CD4-positive, alpha-beta memory T cell (primary cell): ENCODE measurements around the gene AP1M1. TPM values are rescaled to one million over a fixed set of nuclear protein-coding genes. Genes with fewer than 3 reads are reported as not detected.
A peak's percentile ranks its signal among the peaks of the same experiment; 100 is the strongest.

Experiments
- CTCF ChIA-PET: fragments of 350-600 bp; sonication (Branson Sonifier 250); formaldehyde crosslinking; loops from one replicate; lab custom pipeline; 2021; ENCODE audit warnings: inconsistent platforms; ENCODE audit not compliant: partially characterized antibody; lab: Charles Lee
- POLR2A ChIA-PET: fragments of 350-600 bp; sonication (Branson Sonifier 250); formaldehyde crosslinking; loops from one replicate; lab custom pipeline; 2021; ENCODE audit not compliant: partially characterized antibody; lab: Charles Lee
- DNase-seq, 5 donors: peaks; one replicate each; pipeline versions ENCODE4 v3.0.0 to v3.0.0-alpha.2; 2020 to 2022; ENCODE audit warnings: mixed read lengths in 1 of 5
- H3K27ac ChIP-seq: one replicate; pipeline ENCODE4 v1.7.0; 2013; ENCODE audit warnings: low read depth, low read length
- H3K27me3 ChIP-seq: 2 replicates; pipeline ENCODE4 v1.7.0; 2013; ENCODE audit warnings: mild to moderate bottlenecking, low read length, moderate library complexity; ENCODE audit not compliant: insufficient read depth
- H3K36me3 ChIP-seq: 2 replicates; pipeline ENCODE4 v1.7.0; 2013; ENCODE audit warnings: mild to moderate bottlenecking, low read length, moderate library complexity; ENCODE audit not compliant: insufficient read depth
- H3K4me1 ChIP-seq: 2 replicates; pipeline ENCODE4 v1.7.0; 2013; ENCODE audit warnings: mild to moderate bottlenecking, low read length, moderate library complexity; ENCODE audit not compliant: insufficient read depth
- H3K4me3 ChIP-seq, 2 donors: one replicate each; pipeline ENCODE4 v1.7.0; 2013; ENCODE audit warnings: low read length in 2 of 2, mild to moderate bottlenecking in 1 of 2
- H3K9me3 ChIP-seq, 2 donors: one replicate each; pipeline ENCODE4 v1.7.0; 2013; ENCODE audit warnings: low read length in 2 of 2, control low read depth in 1 of 2; ENCODE audit not compliant: control insufficient read depth in 1 of 2
- H3K27ac Mint-ChIP-seq, 7 donors: one replicate each; pipeline ENCODE4 v1.8.0; 2020 to 2021; ENCODE audit warnings: mixed read lengths in 7 of 7, mild to moderate bottlenecking in 6 of 7, inconsistent platforms in 3 of 7, moderate library complexity in 3 of 7
- H3K27me3 Mint-ChIP-seq, 2 donors: one replicate each; pipeline ENCODE4 v1.8.0; 2020 to 2021; ENCODE audit warnings: mixed read lengths in 2 of 2
- H3K36me3 Mint-ChIP-seq, 2 donors: one replicate each; pipeline ENCODE4 v1.8.0; 2020 to 2021; ENCODE audit warnings: mixed read lengths in 2 of 2, inconsistent platforms in 1 of 2, mild to moderate bottlenecking in 1 of 2
- H3K4me1 Mint-ChIP-seq, 4 donors: one replicate each; pipeline ENCODE4 v1.8.0; 2020 to 2021; ENCODE audit warnings: mixed read lengths in 4 of 4, mild to moderate bottlenecking in 1 of 4
- H3K4me3 Mint-ChIP-seq, 8 donors: one replicate each; pipeline ENCODE4 v1.8.0; 2020 to 2021; ENCODE audit warnings: mixed read lengths in 8 of 8, mild to moderate bottlenecking in 7 of 8, moderate library complexity in 6 of 8, inconsistent platforms in 3 of 8
- H3K9me3 Mint-ChIP-seq, 8 donors: one replicate each; pipeline ENCODE4 v1.8.0; 2020 to 2021; ENCODE audit warnings: mixed read lengths in 8 of 8, mild to moderate bottlenecking in 5 of 8, inconsistent platforms in 3 of 8, moderate library complexity in 1 of 8
- intact Hi-C: fragments of 100-400 bp; cut with micrococcal nuclease; formaldehyde crosslinking; loops from one replicate; pipeline ENCODE4 v1.15.1; 2023
- polyA plus RNA-seq, 2 donors: library from polyadenylated mRNA; unstranded; fragments of 300-500 nt; fragmentation: Illumina TruSeq; gene quantifications; one replicate each; pipeline ENCODE4 v1.2.3, GENCODE V29; 2021
- total RNA-seq, 2 experiments: library from RNA; stranded (reverse); gene quantifications; one replicate each; pipeline ENCODE4 v1.2.3, GENCODE V29; 2021

The AP1M1 gene
- total and polyA plus RNA-seq, 4 experiments from 2014 or later = 107 to 147 (median 117) TPM

- Mint-ChIP-seq H3K27me3 (no peaks in the 10 kb centered on the region), H3K4me3 (peak overlapping the region in 1 of 8 donors; percentile 46), H3K9me3 (no peaks in the 10 kb centered on the region), H3K36me3 (peaks cover 52 to 74% of the 10 kb centered on the region in 2 donors), H3K27ac (peak overlapping the region in 5 of 7 donors; percentile 11 to 88 (median 75)), H3K4me1 (peaks cover 16 to 49% (median 27%) of the 10 kb centered on the region in 4 donors)
- no peaks in the 10 kb centered on the region for H3K9me3 ChIP-seq
- no peak overlapping the region for H3K4me3 ChIP-seq
- ChIA-PET CTCF (no interaction called here), POLR2A (interaction anchor here (1.1 to 1.8 kb wide), 2 partner anchors 9 to 117 kb away, joined by 3 to 5 read pairs; partner anchors contain the start of genes AP1M1 and KLF2)
- peaks cover 49% of the 10 kb centered on the region for H3K36me3 ChIP-seq
- no peak for DNase-seq
- H3K27me3 ChIP-seq = no peaks in the 10 kb centered on the region
- H3K4me1 ChIP-seq = peaks cover 15% of the 10 kb centered on the region
- H3K27ac ChIP-seq = no peak overlapping the region
- intact Hi-C loops = no loop called here
Measured at GRCh38 chr19:16207063-16207462, 9.4 kb downstream of the AP1M1 start.

- peaks cover 21 to 49% (median 28%) of the 10 kb centered on the region in 4 donors for H3K4me1 Mint-ChIP-seq
- H3K27ac ChIP-seq = no peak overlapping the region
- CTCF ChIA-PET = no interaction called here
- no peak overlapping the region for H3K4me3 ChIP-seq
- H3K27ac Mint-ChIP-seq = peak overlapping the region in 4 of 7 donors; percentile 42 to 86 (median 52)
- no peaks in the 10 kb centered on the region for H3K27me3 Mint-ChIP-seq
- H3K4me1 ChIP-seq = peaks cover 20% of the 10 kb centered on the region
- H3K27me3 ChIP-seq = no peaks in the 10 kb centered on the region
- H3K36me3 ChIP-seq = peaks cover 49% of the 10 kb centered on the region
- no peaks in the 10 kb centered on the region for H3K9me3 Mint-ChIP-seq
- DNase-seq = no peak
- H3K9me3 ChIP-seq = no peaks in the 10 kb centered on the region
- peak overlapping the region in 1 of 8 donors; percentile 57 for H3K4me3 Mint-ChIP-seq
- H3K36me3 Mint-ChIP-seq = peaks cover 53 to 75% of the 10 kb centered on the region in 2 donors
- POLR2A ChIA-PET = interaction anchor here (1.8 kb wide), 1 partner anchor 10 kb away, joined by 5 read pairs; the partner anchor contains the start of gene AP1M1
- intact Hi-C loops = no loop called here
Measured at GRCh38 chr19:16207490-16208025, 9.8 kb downstream of the AP1M1 start.

- peaks cover 23% of the 10 kb centered on the region for H3K4me1 ChIP-seq
- Mint-ChIP-seq H3K4me3 (peak overlapping the region in 2 of 8 donors; percentile 32 to 57), H3K9me3 (no peaks in the 10 kb centered on the region), H3K27ac (peak overlapping the region; percentile 35 to 86 (median 56)), H3K4me1 (peaks cover 22 to 51% (median 31%) of the 10 kb centered on the region in 4 donors), H3K27me3 (no peaks in the 10 kb centered on the region), H3K36me3 (peaks cover 47 to 76% of the 10 kb centered on the region in 2 donors)
- ChIA-PET POLR2A (interaction anchor here (1.8 kb wide), 1 partner anchor 10 kb away, joined by 5 read pairs; the partner anchor contains the start of gene AP1M1), CTCF (no interaction called here)
- H3K27me3 ChIP-seq = no peaks in the 10 kb centered on the region
- H3K9me3 ChIP-seq = no peaks in the 10 kb centered on the region
- DNase-seq = no peak
- H3K4me3 ChIP-seq = no peak overlapping the region
- intact Hi-C loops = no loop called here
- peaks cover 44% of the 10 kb centered on the region for H3K36me3 ChIP-seq
- H3K27ac ChIP-seq = no peak overlapping the region
Measured at GRCh38 chr19:16208064-16208759, 10.5 kb downstream of the AP1M1 start.

GRCh38 chr19:16208847-16209665 lies 11.3 kb downstream of the AP1M1 start:
- Mint-ChIP-seq H3K27me3 (no peaks in the 10 kb centered on the region), H3K27ac (peak overlapping the region in 2 of 7 donors; percentile 24 to 35), H3K36me3 (peaks cover 44 to 71% of the 10 kb centered on the region in 2 donors), H3K4me3 (no peak overlapping the region), H3K4me1 (peaks cover 25 to 59% (median 36%) of the 10 kb centered on the region in 4 donors), H3K9me3 (no peaks in the 10 kb centered on the region)
- Histone ChIP-seq H3K4me3 (no peak overlapping the region), H3K27me3 (no peaks in the 10 kb centered on the region), H3K36me3 (peaks cover 38% of the 10 kb centered on the region), H3K27ac (no peak overlapping the region), H3K4me1 (peaks cover 23% of the 10 kb centered on the region), H3K9me3 (no peaks in the 10 kb centered on the region)
- no peak for DNase-seq
- POLR2A ChIA-PET = interaction anchor here (1.8 kb wide), 1 partner anchor 11 kb away, joined by 5 read pairs; the partner anchor contains the start of gene AP1M1
- intact Hi-C loops = no loop called here
- CTCF ChIA-PET = interaction anchor here (0.5 kb wide), 1 partner anchor 34 kb away, joined by 3 read pairs; no protein-coding TSS in a partner anchor

- CTCF ChIA-PET = no interaction called here
Measured at GRCh38 chr19:16210168-16210567, 12.5 kb downstream of the AP1M1 start.

GRCh38 chr19:16213076-16213475 lies 15.4 kb downstream of the AP1M1 start:
- no peak overlapping the region for H3K4me3 ChIP-seq
- peak overlapping the region in 4 of 8 donors; percentile 12 to 60 (median 31) for H3K4me3 Mint-ChIP-seq
- POLR2A ChIA-PET = no interaction called here
- H3K27ac Mint-ChIP-seq = peak overlapping the region in 6 of 7 donors; percentile 28 to 86 (median 68)
- H3K36me3 Mint-ChIP-seq = peaks cover 57 to 79% of the 10 kb centered on the region in 2 donors
- no peaks in the 10 kb centered on the region for H3K27me3 ChIP-seq
- intact Hi-C loops = no loop called here
- no peaks in the 10 kb centered on the region for H3K27me3 Mint-ChIP-seq
- peaks cover 0 to 2% (median 0%) of the 10 kb centered on the region in 8 donors for H3K9me3 Mint-ChIP-seq
- H3K4me1 Mint-ChIP-seq = peaks cover 34 to 66% (median 50%) of the 10 kb centered on the region in 4 donors
- CTCF ChIA-PET = no interaction called here
- no peaks in the 10 kb centered on the region for H3K9me3 ChIP-seq
- peaks cover 21% of the 10 kb centered on the region for H3K36me3 ChIP-seq
- H3K27ac ChIP-seq = no peak overlapping the region
- H3K4me1 ChIP-seq = peaks cover 33% of the 10 kb centered on the region
- no peak for DNase-seq

More at GRCh38 chr19:16210168-16210567, 12.5 kb downstream of the AP1M1 start:
- Mint-ChIP-seq H3K36me3 (peaks cover 44 to 73% of the 10 kb centered on the region in 2 donors), H3K27me3 (no peaks in the 10 kb centered on the region), H3K4me3 (no peak overlapping the region), H3K4me1 (peaks cover 25 to 59% (median 39%) of the 10 kb centered on the region in 4 donors), H3K9me3 (no peaks in the 10 kb centered on the region), H3K27ac (no peak overlapping the region)
- H3K9me3 ChIP-seq = no peaks in the 10 kb centered on the region
- no peak overlapping the region for H3K27ac ChIP-seq
- intact Hi-C loops = no loop called here
- POLR2A ChIA-PET = no interaction called here
- DNase-seq = no peak
- no peak overlapping the region for H3K4me3 ChIP-seq
- no peaks in the 10 kb centered on the region for H3K27me3 ChIP-seq
- peaks cover 23% of the 10 kb centered on the region for H3K4me1 ChIP-seq
- peaks cover 32% of the 10 kb centered on the region for H3K36me3 ChIP-seq
